Measurements from ENCODE around the gene SAPCD2.

DNA sequence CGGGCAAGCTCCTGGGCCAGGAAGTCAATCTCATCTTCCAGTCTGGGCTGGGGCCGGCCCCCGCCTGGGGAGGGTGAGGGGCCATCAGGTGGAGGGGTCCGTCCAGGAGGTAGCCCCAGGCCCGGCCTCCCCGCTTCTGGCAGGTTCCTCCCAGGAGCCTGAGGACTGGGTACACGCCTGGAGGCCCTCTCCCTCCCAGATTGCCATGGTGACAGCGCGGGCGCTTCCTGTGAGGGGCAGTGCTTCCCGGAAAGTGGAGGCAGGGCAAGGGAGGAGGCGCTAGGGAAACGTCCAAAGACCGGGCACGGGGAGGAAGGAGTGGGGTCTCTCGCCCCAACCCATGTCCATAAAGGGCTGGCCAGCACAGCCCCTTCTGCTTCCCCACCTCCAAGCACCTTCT, 29.2 kb downstream of the SAPCD2 start:
- TF ChIP-seq POLR2A (IDR thresholded peaks at IDR 0.05), result no peak
- TF ChIP-seq, protein P1, sequence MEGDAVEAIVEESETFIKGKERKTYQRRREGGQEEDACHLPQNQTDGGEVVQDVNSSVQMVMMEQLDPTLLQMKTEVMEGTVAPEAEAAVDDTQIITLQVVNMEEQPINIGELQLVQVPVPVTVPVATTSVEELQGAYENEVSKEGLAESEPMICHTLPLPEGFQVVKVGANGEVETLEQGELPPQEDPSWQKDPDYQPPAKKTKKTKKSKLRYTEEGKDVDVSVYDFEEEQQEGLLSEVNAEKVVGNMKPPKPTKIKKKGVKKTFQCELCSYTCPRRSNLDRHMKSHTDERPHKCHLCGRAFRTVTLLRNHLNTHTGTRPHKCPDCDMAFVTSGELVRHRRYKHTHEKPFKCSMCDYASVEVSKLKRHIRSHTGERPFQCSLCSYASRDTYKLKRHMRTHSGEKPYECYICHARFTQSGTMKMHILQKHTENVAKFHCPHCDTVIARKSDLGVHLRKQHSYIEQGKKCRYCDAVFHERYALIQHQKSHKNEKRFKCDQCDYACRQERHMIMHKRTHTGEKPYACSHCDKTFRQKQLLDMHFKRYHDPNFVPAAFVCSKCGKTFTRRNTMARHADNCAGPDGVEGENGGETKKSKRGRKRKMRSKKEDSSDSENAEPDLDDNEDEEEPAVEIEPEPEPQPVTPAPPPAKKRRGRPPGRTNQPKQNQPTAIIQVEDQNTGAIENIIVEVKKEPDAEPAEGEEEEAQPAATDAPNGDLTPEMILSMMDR (IDR thresholded peaks at IDR 0.05), result no peak
